Epithelial cell of alveolus of lung (primary cell): ENCODE measurements around the gene FAM83D. TPM values are rescaled to one million over a fixed set of nuclear protein-coding genes. Genes with fewer than 3 reads are reported as not detected.

Experiments
- total RNA-seq: library from RNA; depleted of rRNA; stranded (reverse); fragments of >200 nt; gene quantifications from 2 replicates; pipeline ENCODE4 v1.2.1, GENCODE V29; 2015

FAM83D gene
- total RNA-seq = 13.2 and 24.3 TPM in 2 replicates

GRCh38 chr20:38926142-38926933 is at the start of gene FAM83D:
Gene FAM83D (plus strand): TSS chr20:38926417. CDS start chr20:38926443, 26 bp downstream.

GRCh38 chr20:38962044-38962927 is 36.1 kb downstream of the FAM83D start, which contains the start of gene DHX35:
Gene DHX35 (plus strand): TSS chr20:38962344. CDS start chr20:38962368, 24 bp downstream.

Other genes with a start within 250 kb of the FAM83D start
- not detected in 2 replicates for gene SLC32A1, start 201.9 kb upstream of the FAM83D start, total RNA-seq
- 4.6 and 5.3 TPM in 2 replicates for gene ACTR5, start 178.0 kb upstream of the FAM83D start, total RNA-seq
- gene PPP1R16B, start 120.7 kb upstream of the FAM83D start, total RNA-seq = 0.39 and 0.56 TPM in 2 replicates
- 6.1 and 10.8 TPM in 2 replicates for gene DHX35, start 35.9 kb downstream of the FAM83D start, total RNA-seq